Brain microvascular endothelial cell (primary cell): Measurements from ENCODE around the gene CDKN2AIPNL.
"Not testable (repeated sequence)": the region's sequence is repeated elsewhere in the genome, so short reads cannot be mapped to it uniquely, and the experiment has no call there.

ENCODE experiments used
- DNase-seq: peaks from one replicate; pipeline ENCODE4 v3.0.0-alpha.2; 2020
- H3K27ac ChIP-seq: fragments of 250-450 bp; sonication (Bioruptor Pico); 2 replicates; pipeline ENCODE4 v1.5.1; 2020; ENCODE audit warnings: mild to moderate bottlenecking, moderate library complexity
- H3K27me3 ChIP-seq: fragments of 250-450 bp; sonication (Bioruptor Pico); replicated peaks from 2 replicates; pipeline ENCODE4 v1.5.1; 2020; ENCODE audit warnings: mild to moderate bottlenecking
- H3K36me3 ChIP-seq: fragments of 250-450 bp; sonication (Bioruptor Pico); replicated peaks from 2 replicates; pipeline ENCODE4 v1.5.1; 2020; ENCODE audit warnings: mild to moderate bottlenecking
- H3K4me3 ChIP-seq: 2 replicates; pipeline ENCODE4 v1.5.1; 2011; ENCODE audit warnings: low read depth, mild to moderate bottlenecking, control low read depth, low read length, moderate library complexity
- CTCF ChIP-seq: IDR thresholded peaks from 2 replicates; pipeline ENCODE4 v1.5.1; 2011; ENCODE audit warnings: low read depth, mild to moderate bottlenecking, moderate library complexity, low read length, control low read depth, inconsistent platforms; ENCODE audit errors: missing control alignments
- in situ Hi-C: cut with HindIII; loops from 2 replicates; pipeline ENCODE4 v1.10.0; 2017; ENCODE audit warnings: low sequenced_read_pairs, low pct_ligation_motif_present

Gene CDKN2AIPNL

GRCh38 chr5:134432174-134432573, 20.5 kb upstream of the CDKN2AIPNL start:
- TF ChIP-seq CTCF = no peak
- Histone ChIP-seq H3K36me3 (no peaks in the 10 kb centered on the region), H3K27me3 (no peaks in the 10 kb centered on the region), H3K4me3 (no peak overlapping the region), H3K27ac (no peak overlapping the region)
- in situ Hi-C loops = no loop called here
- DNase-seq = no peak

GRCh38 chr5:134430001-134430569, 18.4 kb upstream of the CDKN2AIPNL start:
- in situ Hi-C loops = no loop called here
- no peak overlapping the region for H3K27ac ChIP-seq
- no peak overlapping the region for H3K4me3 ChIP-seq
- H3K27me3 ChIP-seq = no peaks in the 10 kb centered on the region
- no peak for DNase-seq
- no peaks in the 10 kb centered on the region for H3K36me3 ChIP-seq
- TF ChIP-seq CTCF = no peak

GRCh38 chr5:134427540-134428041, 15.9 kb upstream of the CDKN2AIPNL start:
- DNase-seq = no peak
- no peak for TF ChIP-seq CTCF
- in situ Hi-C loops = no loop called here
- H3K27me3 ChIP-seq = no peaks in the 10 kb centered on the region
- H3K36me3 ChIP-seq = no peaks in the 10 kb centered on the region
- no peak overlapping the region for H3K4me3 ChIP-seq
- no peak overlapping the region for H3K27ac ChIP-seq

- Histone ChIP-seq H3K36me3 (no peaks in the 10 kb centered on the region), H3K27ac (no peak overlapping the region), H3K4me3 (no peak overlapping the region), H3K27me3 (no peaks in the 10 kb centered on the region)
- no peak for TF ChIP-seq CTCF
- DNase-seq = no peak
- in situ Hi-C loops = no loop called here
Observed at GRCh38 chr5:134426361-134426760, 14.7 kb upstream of the CDKN2AIPNL start.

- no peak for TF ChIP-seq CTCF
- DNase-seq = no peak
- H3K4me3 ChIP-seq = no peak overlapping the region
- H3K36me3 ChIP-seq = no peaks in the 10 kb centered on the region
- in situ Hi-C loops = no loop called here
- H3K27ac ChIP-seq = no peak overlapping the region
- H3K27me3 ChIP-seq = no peaks in the 10 kb centered on the region
Observed at GRCh38 chr5:134423376-134423775, 11.7 kb upstream of the CDKN2AIPNL start.

GRCh38 chr5:134422791-134423365, 11.2 kb upstream of the CDKN2AIPNL start:
- TF ChIP-seq CTCF = no peak
- no peak overlapping the region for H3K27ac ChIP-seq
- H3K36me3 ChIP-seq = no peaks in the 10 kb centered on the region
- DNase-seq = no peak
- no peaks in the 10 kb centered on the region for H3K27me3 ChIP-seq
- in situ Hi-C loops = no loop called here
- no peak overlapping the region for H3K4me3 ChIP-seq

- H3K36me3 ChIP-seq, H3K27ac ChIP-seq, H3K27me3 ChIP-seq, DNase-seq, H3K4me3 ChIP-seq, in situ Hi-C loops: not testable (repeated sequence)
Observed at GRCh38 chr5:134421038-134421437, 9.4 kb upstream of the CDKN2AIPNL start.
